GM13976 (cell line): Measurements from ENCODE around the gene NPW.

Experiments
- DNase-seq: peaks from one replicate; pipeline ENCODE4 v3.0.0; 2012; ENCODE audit warnings: low spot score
- in situ Hi-C: fragments of 300-500 bp; cut with MboI; formaldehyde crosslinking; loops from one replicate; pipeline ENCODE4 v1.12.0; 2022; ENCODE audit warnings: low sequenced_read_pairs, mixed read lengths, inconsistent platforms; ENCODE audit not compliant: unreplicated experiment
- TF ChIP-seq, protein P1 (sequence below): IDR thresholded peaks from 2 replicates; pipeline ENCODE4 v1.5.1; 2012; ENCODE audit warnings: borderline replicate concordance, mild to moderate bottlenecking; ENCODE audit not compliant: insufficient read depth; ENCODE audit errors: extremely low read depth, missing control alignments, control extremely low read depth

The NPW gene

DNA sequence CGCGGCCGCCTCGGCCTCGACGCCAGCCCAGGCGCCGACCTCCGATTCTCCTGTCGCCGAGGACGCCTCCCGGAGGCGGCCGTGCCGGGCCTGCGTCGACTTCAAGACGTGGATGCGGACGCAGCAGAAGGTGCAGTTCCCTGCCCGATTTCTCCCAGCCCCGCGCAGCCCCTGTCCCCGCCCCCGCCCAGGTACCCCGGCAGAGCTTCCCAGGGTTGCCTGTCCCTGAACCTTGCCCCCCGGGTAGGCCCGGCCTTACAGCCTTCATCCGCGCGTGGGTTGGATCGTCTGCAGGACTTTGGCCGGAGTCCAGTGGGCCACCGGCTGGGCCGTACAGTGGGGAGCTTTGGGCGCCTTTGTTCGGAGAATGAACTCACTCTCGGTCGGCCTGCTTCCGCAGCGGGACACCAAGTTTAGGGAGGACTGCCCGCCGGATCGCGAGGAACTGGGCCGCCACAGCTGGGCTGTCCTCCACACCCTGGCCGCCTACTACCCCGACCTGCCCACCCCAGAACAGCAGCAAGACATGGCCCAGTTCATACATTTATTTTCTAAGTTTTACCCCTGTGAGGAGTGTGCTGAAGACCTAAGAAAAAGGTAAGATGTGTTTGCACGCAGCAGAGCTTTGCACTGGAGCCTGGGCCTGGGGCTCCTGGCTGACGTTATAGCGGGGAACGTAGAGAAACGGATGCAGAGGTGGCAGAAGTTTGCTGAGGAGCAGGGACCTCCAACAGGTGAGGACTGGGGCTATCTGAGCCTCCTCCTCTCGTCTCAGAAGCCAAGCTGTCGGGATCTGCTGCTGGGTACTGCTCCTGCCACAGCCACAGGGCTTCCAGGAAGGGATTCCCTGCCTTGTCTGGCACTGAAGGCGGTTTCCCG lies 35.0 kb upstream of the NPW start:
- no peak for DNase-seq
- in situ Hi-C loops = no loop called here
- TF ChIP-seq, protein P1, sequence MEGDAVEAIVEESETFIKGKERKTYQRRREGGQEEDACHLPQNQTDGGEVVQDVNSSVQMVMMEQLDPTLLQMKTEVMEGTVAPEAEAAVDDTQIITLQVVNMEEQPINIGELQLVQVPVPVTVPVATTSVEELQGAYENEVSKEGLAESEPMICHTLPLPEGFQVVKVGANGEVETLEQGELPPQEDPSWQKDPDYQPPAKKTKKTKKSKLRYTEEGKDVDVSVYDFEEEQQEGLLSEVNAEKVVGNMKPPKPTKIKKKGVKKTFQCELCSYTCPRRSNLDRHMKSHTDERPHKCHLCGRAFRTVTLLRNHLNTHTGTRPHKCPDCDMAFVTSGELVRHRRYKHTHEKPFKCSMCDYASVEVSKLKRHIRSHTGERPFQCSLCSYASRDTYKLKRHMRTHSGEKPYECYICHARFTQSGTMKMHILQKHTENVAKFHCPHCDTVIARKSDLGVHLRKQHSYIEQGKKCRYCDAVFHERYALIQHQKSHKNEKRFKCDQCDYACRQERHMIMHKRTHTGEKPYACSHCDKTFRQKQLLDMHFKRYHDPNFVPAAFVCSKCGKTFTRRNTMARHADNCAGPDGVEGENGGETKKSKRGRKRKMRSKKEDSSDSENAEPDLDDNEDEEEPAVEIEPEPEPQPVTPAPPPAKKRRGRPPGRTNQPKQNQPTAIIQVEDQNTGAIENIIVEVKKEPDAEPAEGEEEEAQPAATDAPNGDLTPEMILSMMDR = no peak

DNA sequence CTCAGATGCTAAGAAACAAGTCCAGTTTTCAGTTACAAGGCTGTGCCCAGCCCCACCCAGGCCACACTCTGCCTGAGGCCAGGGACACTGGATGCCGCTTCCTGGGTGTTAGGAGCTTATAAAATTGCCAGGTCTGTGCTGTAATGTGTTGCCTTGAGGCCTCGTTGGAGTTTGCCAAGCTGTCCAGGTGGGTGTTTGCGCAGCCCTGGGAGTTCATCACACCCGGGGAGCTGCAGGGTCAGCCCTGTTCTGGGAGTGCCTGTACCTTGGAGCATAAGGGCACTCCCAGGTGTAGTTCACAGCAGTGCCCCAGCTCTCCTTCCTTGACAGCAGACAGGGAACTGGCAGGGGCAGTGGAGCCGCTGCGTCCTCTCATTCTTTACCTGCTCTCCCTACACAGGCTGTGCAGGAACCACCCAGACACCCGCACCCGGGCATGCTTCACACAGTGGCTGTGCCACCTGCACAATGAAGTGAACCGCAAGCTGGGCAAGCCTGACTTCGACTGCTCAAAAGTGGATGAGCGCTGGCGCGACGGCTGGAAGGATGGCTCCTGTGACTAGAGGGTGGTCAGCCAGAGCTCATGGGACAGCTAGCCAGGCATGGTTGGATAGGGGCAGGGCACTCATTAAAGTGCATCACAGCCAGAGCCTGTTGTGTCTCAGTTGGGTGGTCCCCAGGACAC lies 34.0 kb upstream of the NPW start:
- TF ChIP-seq, protein P1 = no peak

DNA sequence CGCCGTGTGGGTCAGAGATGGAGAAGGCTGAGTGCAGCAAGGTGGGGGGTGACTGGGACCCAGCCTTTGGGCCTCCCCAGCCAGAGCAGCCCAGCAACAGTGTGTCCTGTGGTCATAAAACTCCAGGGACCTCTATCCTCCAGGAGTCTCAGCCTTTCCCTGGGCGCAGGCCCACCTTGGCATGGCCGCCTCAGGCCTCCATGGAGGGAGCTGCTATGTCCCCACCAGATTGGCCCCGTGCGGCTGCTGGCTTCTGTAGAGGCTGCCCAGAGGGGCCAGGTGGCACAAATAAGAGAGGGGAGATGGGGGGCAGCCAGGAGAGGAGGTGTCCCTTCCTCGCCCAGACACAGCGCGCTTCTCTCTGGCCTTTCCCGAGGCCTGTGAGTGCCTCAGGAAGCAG lies 32.4 kb upstream of the NPW start:
- TF ChIP-seq, protein P1 = no peak
- in situ Hi-C loops = no loop called here
- DNase-seq = no peak

More for the DNA sequence above, 34.0 kb upstream of the NPW start:
- in situ Hi-C loops = no loop called here
- DNase-seq = no peak

DNA sequence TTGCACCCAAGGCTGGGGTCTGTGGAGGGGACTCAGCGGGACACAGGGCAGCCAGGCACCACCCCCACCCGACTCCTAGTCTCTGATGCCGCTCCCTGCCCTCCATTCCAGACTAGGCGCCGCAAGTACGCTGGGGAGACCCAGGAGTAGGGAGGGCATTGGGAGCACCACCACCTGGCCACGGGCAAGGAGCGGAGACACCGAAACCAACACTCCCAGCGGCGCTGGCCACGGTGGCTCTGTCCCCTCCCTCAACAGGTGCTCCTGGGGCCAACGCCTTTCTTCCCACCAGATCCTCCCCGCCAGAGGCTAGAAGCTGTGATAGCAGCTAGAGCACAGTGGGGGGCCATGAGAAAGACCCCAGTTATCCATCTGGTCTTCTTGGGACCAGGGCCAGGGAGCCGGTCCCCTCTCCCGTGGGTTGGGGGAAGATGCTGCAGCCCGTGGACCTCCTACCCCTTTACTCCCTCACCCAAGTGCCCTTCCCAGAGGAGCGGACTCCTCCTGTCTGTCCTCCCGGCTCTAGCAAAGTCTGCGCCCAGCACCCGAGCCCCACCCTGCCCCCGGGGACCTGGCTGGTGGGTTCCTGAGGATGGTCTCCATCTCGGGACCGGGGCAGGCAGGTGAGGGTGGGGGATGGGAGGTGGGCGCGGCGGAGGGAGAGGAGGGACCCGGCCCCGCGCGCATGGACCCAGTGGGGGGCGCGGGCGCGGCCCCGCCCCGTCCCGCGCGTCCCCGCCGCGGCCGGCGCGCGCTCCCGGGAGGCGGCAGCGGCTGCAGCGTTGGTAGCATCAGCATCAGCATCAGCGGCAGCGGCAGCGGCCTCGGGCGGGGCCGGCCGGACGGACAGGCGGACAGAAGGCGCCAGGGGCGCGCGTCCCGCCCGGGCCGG lies 30.1 kb upstream of the NPW start, which contains the start of gene SYNGR3:
SYNGR3 (plus strand) TSS at position 762 of the 892 bp plus-strand sequence. CDS start 133 bp downstream, outside the sequence.
- in situ Hi-C loops = no loop called here
- TF ChIP-seq, protein P1 = no peak
- peak; percentile 66 for DNase-seq

DNA sequence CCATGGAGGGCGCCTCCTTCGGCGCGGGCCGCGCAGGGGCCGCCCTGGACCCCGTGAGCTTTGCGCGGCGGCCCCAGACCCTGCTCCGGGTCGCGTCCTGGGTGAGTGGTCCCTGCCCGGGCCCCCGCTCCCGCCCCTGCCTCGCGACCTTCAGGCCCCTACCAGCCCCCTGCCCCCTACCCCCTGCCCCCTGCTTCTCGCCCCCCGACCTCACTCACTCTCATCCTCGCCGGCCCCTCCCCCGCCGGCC lies 29.6 kb upstream of the NPW start:
- TF ChIP-seq, protein P1 = no peak
- in situ Hi-C loops = no loop called here
- no peak for DNase-seq

DNA sequence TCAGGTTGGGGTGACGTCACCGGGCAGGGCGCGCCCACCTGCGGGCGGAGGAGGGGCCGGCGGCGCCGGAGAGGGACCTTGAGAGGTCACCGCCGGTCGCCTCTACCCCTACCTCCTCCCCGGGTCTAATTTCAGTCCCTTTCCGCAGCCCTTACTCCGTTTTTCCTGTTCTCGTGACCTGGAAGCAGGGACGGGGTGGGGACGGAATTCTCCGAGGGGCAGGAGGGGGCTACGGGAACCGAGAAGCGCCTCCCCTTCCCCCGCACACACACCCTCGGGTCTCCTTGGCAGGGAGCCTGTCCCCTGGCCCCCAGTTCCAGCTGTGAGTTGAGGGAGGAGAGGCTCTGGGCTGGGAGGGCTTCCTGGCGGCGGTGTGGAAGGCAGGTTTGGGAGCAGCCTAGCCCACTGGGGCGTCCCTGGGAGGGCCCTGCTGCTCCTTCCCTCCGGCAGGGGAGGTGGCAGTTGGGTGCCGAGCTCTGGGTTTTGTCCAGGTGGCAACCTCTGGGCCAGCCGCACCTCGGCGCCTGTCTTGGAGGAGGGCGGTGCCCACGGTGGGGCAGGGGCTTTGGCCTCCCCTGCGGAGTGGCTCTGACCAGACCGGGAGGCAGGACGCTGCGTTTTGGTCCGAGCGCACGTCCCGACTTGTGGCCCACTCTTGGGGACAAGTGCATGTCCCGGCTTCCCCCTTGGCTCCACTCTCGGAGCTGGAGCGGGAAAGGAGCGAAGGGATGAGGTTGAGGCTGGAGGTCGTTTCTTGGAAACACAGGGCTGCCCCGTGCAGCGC lies 29.0 kb upstream of the NPW start:
- in situ Hi-C loops = no loop called here
- DNase-seq = peak; percentile 68
- TF ChIP-seq, protein P1 = no peak
